Measurements from ENCODE around the gene EVA1C. TPM values are rescaled to one million over a fixed set of nuclear protein-coding genes. Genes with fewer than 3 reads are reported as not detected.
A peak's percentile ranks its signal among the peaks of the same experiment; 100 is the strongest.

The EVA1C gene
- polyA plus RNA-seq, 1 donor (not counting 4 experiments of a cell fraction or from before 2014, with no cell fraction given): 15.3 TPM

GRCh38 chr21:32523988-32524719 is 111.6 kb downstream of the EVA1C start:
- TF ChIP-seq CTCF (optimal IDR thresholded peaks at IDR 0.05 in 1 of 3, IDR thresholded peaks at IDR 0.05 in 1 of 3, conservative IDR thresholded peaks at IDR 0.05 in 1 of 3; ENCODE audit: extremely low read depth in 1 of 3, insufficient read depth in 2 of 3, low read length in 3 of 3) (no peak), EZH2 (IDR thresholded peaks at IDR 0.05; ENCODE audit: low read length) (no peak)
- DNase-seq (ENCODE audit: low read depth, low spot score): no peak
- Histone ChIP-seq H2AFZ (ENCODE audit: control insufficient read depth, low read length) (peak overlapping the region; percentile 33), H4K20me1 (ENCODE audit: control insufficient read depth, extremely low read depth, insufficient read depth, low read length) (no peaks in the 10 kb centered on the region), H3K4me1 (ENCODE audit: control insufficient read depth, extremely low read depth, insufficient read depth, low read length) (peaks cover 24% of the 10 kb centered on the region), H3K4me3 (ENCODE audit: control insufficient read depth in 2 of 3, extremely low read depth in 1 of 3, insufficient read depth in 2 of 3, low read depth in 1 of 3, low read length in 3 of 3) (no peak overlapping the region), H3K9me3 (ENCODE audit: control insufficient read depth, low read depth, low read length) (no peaks in the 10 kb centered on the region), H3K9me1 (ENCODE audit: control insufficient read depth, extremely low read depth, insufficient read depth, low read length) (no peaks in the 10 kb centered on the region), H3K27me3 (ENCODE audit: control insufficient read depth, extremely low read depth, insufficient read depth, low read length) (no peaks in the 10 kb centered on the region), H3K36me3 (ENCODE audit: control insufficient read depth in 2 of 2, extremely low read depth in 1 of 2, insufficient read depth in 2 of 2, low read length in 2 of 2) (no peaks in the 10 kb centered on the region), H3K79me2 (ENCODE audit: control insufficient read depth, insufficient read depth, low read length) (no peaks in the 10 kb centered on the region), H3K4me2 (ENCODE audit: control insufficient read depth, extremely low read depth, insufficient read depth, low read depth, low read length) (peak overlapping the region; percentile 28), H3K9ac (ENCODE audit: control insufficient read depth, extremely low read depth, insufficient read depth, low read length) (peak overlapping the region; percentile 9), H3K27ac (ENCODE audit: control insufficient read depth, insufficient read depth, low read length) (peak overlapping the region; percentile 43)
- peak; percentile 90 for FAIRE-seq
- dilution Hi-C loops (cut with MboI; ENCODE audit: extremely low pct_ligation_motif_present, low sequenced_read_pairs): no loop called here

- Histone ChIP-seq H3K79me2 (ENCODE audit: control insufficient read depth, insufficient read depth, low read length) (no peaks in the 10 kb centered on the region), H3K4me1 (ENCODE audit: control insufficient read depth, extremely low read depth, insufficient read depth, low read length) (peaks cover 26% of the 10 kb centered on the region), H3K27me3 (ENCODE audit: control insufficient read depth, extremely low read depth, insufficient read depth, low read length) (no peaks in the 10 kb centered on the region), H3K27ac (ENCODE audit: control insufficient read depth, insufficient read depth, low read length) (no peak overlapping the region), H3K9ac (ENCODE audit: control insufficient read depth, extremely low read depth, insufficient read depth, low read length) (no peak overlapping the region), H3K9me3 (ENCODE audit: control insufficient read depth, low read depth, low read length) (no peaks in the 10 kb centered on the region), H4K20me1 (ENCODE audit: control insufficient read depth, extremely low read depth, insufficient read depth, low read length) (no peaks in the 10 kb centered on the region), H2AFZ (ENCODE audit: control insufficient read depth, low read length) (no peak overlapping the region), H3K9me1 (ENCODE audit: control insufficient read depth, extremely low read depth, insufficient read depth, low read length) (no peaks in the 10 kb centered on the region), H3K4me2 (ENCODE audit: control insufficient read depth, extremely low read depth, insufficient read depth, low read depth, low read length) (no peak overlapping the region), H3K36me3 (ENCODE audit: control insufficient read depth in 2 of 2, extremely low read depth in 1 of 2, insufficient read depth in 2 of 2, low read length in 2 of 2) (no peaks in the 10 kb centered on the region), H3K4me3 (ENCODE audit: control insufficient read depth in 2 of 3, extremely low read depth in 1 of 3, insufficient read depth in 2 of 3, low read depth in 1 of 3, low read length in 3 of 3) (no peak overlapping the region)
- DNase-seq (ENCODE audit: low read depth, low spot score) (no peak), FAIRE-seq (no peak)
- no peak for TF ChIP-seq CTCF (optimal IDR thresholded peaks at IDR 0.05 in 1 of 3, IDR thresholded peaks at IDR 0.05 in 1 of 3, conservative IDR thresholded peaks at IDR 0.05 in 1 of 3; ENCODE audit: extremely low read depth in 1 of 3, insufficient read depth in 2 of 3, low read length in 3 of 3)
- no peak for TF ChIP-seq EZH2 (IDR thresholded peaks at IDR 0.05; ENCODE audit: low read length)
- dilution Hi-C loops (cut with MboI; ENCODE audit: extremely low pct_ligation_motif_present, low sequenced_read_pairs): no loop called here
Observed at GRCh38 chr21:32525282-32525681, 112.8 kb downstream of the EVA1C start.

All from keratinocyte (primary cell).